Thoracic aorta (tissue), 2 donors: Measurements from ENCODE around the gene SYT6. TPM values are rescaled to one million over a fixed set of nuclear protein-coding genes. Genes with fewer than 3 reads are reported as not detected.

Experiments
- ATAC-seq: fragments of 150-250 bp; one replicate; pipeline ENCODE4 v1.8.0; 2017; ENCODE audit warnings: low read depth; ENCODE audit not compliant: insufficient number of reproducible peaks, low FRiP score
- DNase-seq: peaks from one replicate; pipeline ENCODE4 v3.0.0-alpha.2; 2020; ENCODE audit warnings: low spot score
- H3K27ac ChIP-seq, 2 donors: fragments of 200-600 bp; sonication (generic); 1 replicate in 1 of 2; 2 replicates in 1 of 2; pipeline ENCODE4 v1.5.1; 2016; ENCODE audit warnings: mild to moderate bottlenecking in 2 of 2, moderate library complexity in 2 of 2
- H3K27me3 ChIP-seq: fragments of 200-600 bp; sonication (generic); replicated peaks from 2 replicates; pipeline ENCODE4 v1.6.0; 2016; ENCODE audit warnings: mild to moderate bottlenecking; ENCODE audit not compliant: insufficient read depth
- H3K36me3 ChIP-seq: fragments of 200-600 bp; sonication (generic); one replicate; pipeline ENCODE4 v1.5.1; 2016
- H3K4me1 ChIP-seq, 2 donors: fragments of 200-600 bp; sonication (generic); 1 replicate in 1 of 2; 2 replicates in 1 of 2; pipeline versions ENCODE4 v1.5.1 to v1.6.0; 2016; ENCODE audit warnings: low read depth in 2 of 2, mild to moderate bottlenecking in 1 of 2; ENCODE audit not compliant: control insufficient read depth in 1 of 2
- H3K4me3 ChIP-seq: fragments of 200-600 bp; sonication (generic); 2 replicates; pipeline ENCODE4 v1.5.1; 2016; ENCODE audit warnings: mild to moderate bottlenecking
- H3K9me3 ChIP-seq: fragments of 200-600 bp; sonication (generic); 2 replicates; pipeline ENCODE4 v1.5.1; 2016
- CTCF ChIP-seq: fragments of 200-600 bp; sonication (generic); IDR thresholded peaks from one replicate; pipeline ENCODE4 v1.5.1; 2019; ENCODE audit warnings: antibody characterized with exemption
- total RNA-seq, 2 donors: library from RNA; depleted of rRNA; stranded (reverse); fragments of >200 nt; gene quantifications; one replicate each; pipeline versions ENCODE4 v1.1.0 to v1.2.3, GENCODE V29; 2016

SYT6 gene
- total RNA-seq, 2 donors from 2014 or later = 0.85 TPM; not detected in 1

DNA sequence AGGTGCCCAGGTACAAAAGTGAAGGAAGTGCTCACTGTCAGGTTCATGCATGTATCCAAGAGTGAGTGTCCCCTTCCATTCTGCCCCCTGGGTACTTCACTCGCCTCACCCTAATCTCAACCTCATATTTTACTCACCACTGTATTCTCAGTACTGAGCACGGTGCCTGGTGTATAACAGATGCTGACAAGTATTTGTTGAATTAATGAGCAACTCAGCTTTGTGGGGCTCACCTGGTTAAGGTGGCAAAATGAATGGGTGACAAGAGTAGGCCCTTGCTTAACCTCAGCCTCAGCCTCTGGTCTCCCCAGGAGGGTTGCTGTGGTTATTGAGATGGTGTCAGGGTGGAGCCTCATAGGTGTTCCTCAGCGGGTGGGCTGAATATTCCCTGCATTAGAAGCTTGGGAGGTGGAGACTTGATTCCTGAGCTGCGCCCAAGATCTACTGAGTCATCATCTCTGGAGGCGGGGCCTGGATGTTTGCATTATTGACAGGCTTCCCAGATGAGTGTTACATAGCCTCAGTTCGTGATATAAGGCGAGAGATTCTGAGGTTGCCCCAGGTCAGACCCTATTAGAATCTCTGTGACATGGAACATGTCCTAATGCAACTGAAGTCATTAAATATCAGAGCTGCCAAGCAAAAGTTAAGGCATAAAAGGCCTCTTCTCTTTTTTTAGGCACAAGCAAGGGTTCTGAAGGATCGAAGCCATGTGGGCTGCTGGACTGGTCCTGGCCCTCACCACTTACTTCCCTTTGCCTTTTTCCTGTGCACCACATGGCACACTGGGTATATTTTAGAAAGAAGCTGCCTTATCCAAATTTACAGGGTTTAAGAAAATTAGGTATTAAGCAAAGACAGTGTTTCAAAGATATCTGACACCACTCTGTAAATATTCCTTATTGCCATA, 39.2 kb downstream of the SYT6 start:
- DNase-seq (no peak), ATAC-seq (no peak)
- Histone ChIP-seq H3K4me1 (no peaks in the 10 kb centered on the region), H3K9me3 (no peaks in the 10 kb centered on the region), H3K4me3 (no peak overlapping the region), H3K36me3 (no peaks in the 10 kb centered on the region), H3K27me3 (no peaks in the 10 kb centered on the region), H3K27ac (no peak overlapping the region)
- no peak for TF ChIP-seq CTCF

GRCh38 chr1:114113411-114114184, 40.1 kb downstream of the SYT6 start:
- no peaks in the 10 kb centered on the region for H3K4me1 ChIP-seq
- H3K9me3 ChIP-seq = no peaks in the 10 kb centered on the region
- no peaks in the 10 kb centered on the region for H3K27me3 ChIP-seq
- no peak for ATAC-seq
- TF ChIP-seq CTCF = no peak
- DNase-seq = no peak
- H3K27ac ChIP-seq = no peak overlapping the region
- no peak overlapping the region for H3K4me3 ChIP-seq
- H3K36me3 ChIP-seq = no peaks in the 10 kb centered on the region

DNA sequence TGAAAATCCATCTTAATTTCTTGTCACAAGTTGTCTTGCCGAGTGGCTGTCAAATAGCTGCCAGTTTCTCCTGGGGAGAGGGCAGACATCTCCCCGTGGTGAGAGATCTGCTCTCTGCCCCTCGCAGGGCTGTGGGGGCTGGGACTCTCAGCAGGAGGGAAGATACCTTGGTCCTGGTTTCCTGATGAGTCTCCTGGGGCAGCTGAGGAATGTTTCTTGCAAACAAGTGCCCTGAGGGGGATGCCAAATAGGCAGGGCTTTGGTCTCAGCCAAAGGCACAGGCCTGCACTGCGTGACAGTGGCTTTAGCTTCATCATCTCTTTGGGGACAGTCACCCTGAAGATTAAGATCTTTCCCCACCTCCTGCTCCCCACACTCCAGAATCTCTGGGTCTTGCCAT, 40.9 kb downstream of the SYT6 start:
- Histone ChIP-seq H3K4me3 (no peak overlapping the region), H3K27ac (no peak overlapping the region), H3K36me3 (no peaks in the 10 kb centered on the region), H3K27me3 (no peaks in the 10 kb centered on the region), H3K4me1 (no peaks in the 10 kb centered on the region), H3K9me3 (no peaks in the 10 kb centered on the region)
- no peak for TF ChIP-seq CTCF
- no peak for ATAC-seq
- no peak for DNase-seq

GRCh38 chr1:114111731-114112641, 41.7 kb downstream of the SYT6 start:
- Histone ChIP-seq H3K9me3 (no peaks in the 10 kb centered on the region), H3K4me1 (no peaks in the 10 kb centered on the region), H3K27ac (no peak overlapping the region), H3K27me3 (no peaks in the 10 kb centered on the region), H3K36me3 (no peaks in the 10 kb centered on the region), H3K4me3 (no peak overlapping the region)
- no peak for TF ChIP-seq CTCF
- ATAC-seq (no peak), DNase-seq (no peak)
